Stromal cell of bone marrow (primary cell): Measurements from ENCODE around the gene CYB5B.

ENCODE experiments used
- DNase-seq: peaks from one replicate; pipeline ENCODE4 v3.0.0-alpha.2; 2012; ENCODE audit warnings: low read depth

CYB5B gene

GRCh38 chr16:69424053-69424934, at the start of gene CYB5B:
TSS of gene CYB5B (plus strand) at chr16:69424619. CDS start at chr16:69424684, 65 bp downstream.
- DNase-seq: peak; percentile 99

GRCh38 chr16:69376393-69377059, 47.9 kb upstream of the CYB5B start:
- no peak for DNase-seq

- no peak for DNase-seq
Observed at GRCh38 chr16:69378036-69378435, 46.4 kb upstream of the CYB5B start.

GRCh38 chr16:69378760-69379159, 45.7 kb upstream of the CYB5B start:
- DNase-seq: no peak

- DNase-seq: no peak
Observed at GRCh38 chr16:69381231-69381630, 43.2 kb upstream of the CYB5B start.

GRCh38 chr16:69382421-69382820, 42.0 kb upstream of the CYB5B start:
- DNase-seq: no peak

GRCh38 chr16:69384974-69385373, 39.4 kb upstream of the CYB5B start:
- no peak for DNase-seq

GRCh38 chr16:69386596-69386995, 37.8 kb upstream of the CYB5B start:
- no peak for DNase-seq

- no peak for DNase-seq
Observed at GRCh38 chr16:69393898-69394849, 30.2 kb upstream of the CYB5B start.

- no peak for DNase-seq
Observed at GRCh38 chr16:69395859-69396186, 28.6 kb upstream of the CYB5B start.

- DNase-seq: peak; percentile 88
Observed at GRCh38 chr16:69396187-69397061, 28.0 kb upstream of the CYB5B start.

GRCh38 chr16:69397821-69398521, 26.4 kb upstream of the CYB5B start:
- DNase-seq: peak; percentile 62

GRCh38 chr16:69399361-69399760, 25.1 kb upstream of the CYB5B start:
- no peak for DNase-seq

- no peak for DNase-seq
Observed at GRCh38 chr16:69402439-69402838, 22.0 kb upstream of the CYB5B start.

GRCh38 chr16:69404275-69404805, 20.1 kb upstream of the CYB5B start:
- no peak for DNase-seq

GRCh38 chr16:69405326-69405725, 19.1 kb upstream of the CYB5B start:
- DNase-seq: no peak

- DNase-seq: no peak
Observed at GRCh38 chr16:69405757-69406156, 18.7 kb upstream of the CYB5B start.

- no peak for DNase-seq
Observed at GRCh38 chr16:69406780-69407331, 17.6 kb upstream of the CYB5B start.

- DNase-seq: no peak
Observed at GRCh38 chr16:69407702-69408323, 16.6 kb upstream of the CYB5B start.

GRCh38 chr16:69408475-69408874, 15.9 kb upstream of the CYB5B start:
- no peak for DNase-seq
